Myocyte (in vitro differentiated cells): ENCODE measurements around the gene SPINT3. TPM values are rescaled to one million over a fixed set of nuclear protein-coding genes. Genes with fewer than 3 reads are reported as not detected.
A peak's percentile ranks its signal among the peaks of the same experiment; 100 is the strongest.

Source experiments
- DNase-seq: peaks from one replicate; pipeline ENCODE4 v3.0.0-alpha.2; 2012; ENCODE audit warnings: low read depth
- polyA plus RNA-seq: library from polyadenylated mRNA; unstranded; fragments of >200 nt; gene quantifications from one replicate; pipeline ENCODE4 v1.2.1, GENCODE V29; 2012; ENCODE audit warnings: missing spikeins
- total RNA-seq: library from RNA; depleted of rRNA; stranded (reverse); fragments of >200 nt; gene quantifications from 2 replicates; pipeline ENCODE4 v1.2.3, GENCODE V29; 2014

SPINT3 gene
- total RNA-seq: not detected in 2 replicates
- not detected for polyA plus RNA-seq

- DNase-seq: no peak
Measured at GRCh38 chr20:45515147-45515913, at the start of gene SPINT3. Gene SPINT3, minus strand, starts transcription at chr20:45515622. Its CDS starts 14 bp downstream, at chr20:45515608.

- DNase-seq: no peak
Measured at GRCh38 chr20:45564760-45565276, 49.4 kb upstream of the SPINT3 start.

GRCh38 chr20:45555198-45555597 lies 39.8 kb upstream of the SPINT3 start:
- no peak for DNase-seq

- DNase-seq: no peak
Measured at GRCh38 chr20:45552456-45552855, 37.0 kb upstream of the SPINT3 start.

- no peak for DNase-seq
Measured at GRCh38 chr20:45550765-45551164, 35.3 kb upstream of the SPINT3 start.

GRCh38 chr20:45548410-45548809 lies 33.0 kb upstream of the SPINT3 start:
- DNase-seq: no peak

GRCh38 chr20:45547206-45547770 lies 31.9 kb upstream of the SPINT3 start, which contains the start of gene EPPIN:
Gene EPPIN, minus strand, starts transcription at chr20:45547401. Its CDS starts 44 bp downstream, at chr20:45547357.
- DNase-seq: no peak

GRCh38 chr20:45545754-45546453 lies 30.5 kb upstream of the SPINT3 start:
- peak; percentile 53 for DNase-seq

- DNase-seq: no peak
Measured at GRCh38 chr20:45545351-45545750, 29.9 kb upstream of the SPINT3 start.

- DNase-seq: no peak
Measured at GRCh38 chr20:45539382-45539781, 24.0 kb upstream of the SPINT3 start, which contains the start of gene WFDC6. Gene WFDC6, minus strand, starts transcription at chr20:45539482. Its CDS starts 75 bp downstream, at chr20:45539407.

- DNase-seq: no peak
Measured at GRCh38 chr20:45538209-45538799, 22.9 kb upstream of the SPINT3 start.

- no peak for DNase-seq
Measured at GRCh38 chr20:45527294-45527693, 11.9 kb upstream of the SPINT3 start.

GRCh38 chr20:45523821-45524220 lies 8.4 kb upstream of the SPINT3 start:
- no peak for DNase-seq

GRCh38 chr20:45518282-45518681 lies 2.9 kb upstream of the SPINT3 start:
- DNase-seq: no peak

GRCh38 chr20:45510242-45510862 lies 5.1 kb downstream of the SPINT3 start:
- no peak for DNase-seq

GRCh38 chr20:45509091-45509490 lies 6.3 kb downstream of the SPINT3 start:
- no peak for DNase-seq

- no peak for DNase-seq
Measured at GRCh38 chr20:45508068-45508886, 7.1 kb downstream of the SPINT3 start.

- DNase-seq: peak; percentile 2
Measured at GRCh38 chr20:45507011-45507820, 8.2 kb downstream of the SPINT3 start.

GRCh38 chr20:45506398-45506797 lies 9.0 kb downstream of the SPINT3 start:
- no peak for DNase-seq
